CMK (cell line): ENCODE data around the gene DGKI.

Experiments
- DNase-seq: peaks from one replicate; pipeline ENCODE4 v3.0.0-alpha.2; 2010; ENCODE audit warnings: low read depth

The DGKI gene

DNA sequence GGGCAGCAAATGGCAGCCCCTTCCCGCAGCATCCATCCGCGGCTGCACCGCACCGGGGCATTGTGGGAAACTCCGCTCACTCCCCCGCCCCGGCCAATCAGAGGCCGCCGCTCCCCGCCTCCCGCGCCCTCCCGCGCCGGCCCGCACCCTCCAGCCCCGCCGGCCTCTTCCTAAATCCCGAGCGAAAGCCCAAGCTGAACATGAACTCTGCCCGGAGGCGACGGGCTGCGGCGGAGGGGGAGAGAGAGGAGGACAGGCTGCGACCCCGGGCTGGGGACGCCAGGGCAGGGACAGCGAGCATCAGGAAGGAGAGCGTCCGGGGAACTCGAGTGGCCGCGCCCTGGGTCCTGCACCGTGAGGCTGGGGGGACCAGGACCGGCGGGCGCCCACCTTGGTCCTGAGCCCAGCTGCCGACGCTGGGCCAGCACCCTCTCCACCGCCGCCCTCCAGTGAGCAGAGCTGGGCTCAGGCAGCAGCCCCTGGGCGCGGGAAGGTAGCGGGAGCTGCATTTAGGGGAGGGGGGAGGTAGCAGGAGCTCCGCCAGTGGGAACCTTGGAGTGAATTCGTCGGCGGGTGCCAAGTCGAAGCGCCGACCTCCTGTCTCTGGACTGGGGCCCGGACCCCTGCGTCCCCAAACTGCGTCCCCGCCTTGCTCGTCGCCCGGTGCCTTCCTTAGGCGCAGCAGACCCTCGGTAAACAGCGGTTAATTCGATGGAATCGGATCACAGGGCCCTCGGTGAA lies at the start of gene DGKI:
TSS of gene DGKI (minus strand) at position 148 of the 741 bp plus-strand sequence.
- DNase-seq, result no peak

DNA sequence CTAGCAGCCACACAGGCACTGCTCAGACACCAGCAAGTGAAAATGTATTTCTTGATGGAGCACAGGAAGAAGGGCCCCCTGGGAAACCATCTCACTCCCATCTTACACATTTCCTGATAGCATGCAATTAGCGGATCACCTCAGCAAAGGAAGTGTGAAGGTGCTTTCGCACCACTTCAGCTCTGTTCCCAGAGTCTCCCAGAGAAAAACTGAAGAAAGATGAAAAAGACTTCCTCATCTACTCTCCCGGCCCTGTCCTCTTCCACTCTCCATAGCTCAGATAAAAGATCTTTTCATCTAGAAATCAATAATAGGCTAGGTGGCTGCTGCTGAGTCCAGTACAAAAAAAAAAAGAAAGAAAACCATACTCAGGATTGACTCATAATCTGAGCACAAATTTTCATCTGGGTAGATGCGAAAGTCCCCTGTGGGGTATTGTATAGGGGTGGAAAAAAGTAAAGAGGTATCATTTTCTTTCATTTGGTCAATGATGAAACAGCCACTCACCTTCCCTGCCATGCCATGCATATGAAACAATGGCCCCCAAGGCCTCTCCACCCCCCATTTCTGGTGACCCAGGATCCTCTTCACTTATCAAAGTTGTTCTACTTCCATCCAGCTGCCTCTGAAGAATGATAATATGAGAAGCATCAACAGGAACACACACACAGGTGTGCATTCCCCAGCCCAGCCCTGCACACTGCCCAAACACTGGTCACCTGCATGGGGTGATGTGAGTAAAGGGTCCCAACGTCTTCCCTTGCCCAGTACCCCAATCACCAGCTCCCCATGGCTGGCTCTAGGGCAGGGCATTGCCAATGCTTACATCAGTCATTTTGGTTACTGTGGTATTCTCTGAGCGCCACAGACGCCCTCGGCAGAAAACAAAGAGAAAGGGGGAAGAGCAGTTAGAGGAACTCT lies 48.8 kb upstream of the DGKI start:
- no peak for DNase-seq

DNA sequence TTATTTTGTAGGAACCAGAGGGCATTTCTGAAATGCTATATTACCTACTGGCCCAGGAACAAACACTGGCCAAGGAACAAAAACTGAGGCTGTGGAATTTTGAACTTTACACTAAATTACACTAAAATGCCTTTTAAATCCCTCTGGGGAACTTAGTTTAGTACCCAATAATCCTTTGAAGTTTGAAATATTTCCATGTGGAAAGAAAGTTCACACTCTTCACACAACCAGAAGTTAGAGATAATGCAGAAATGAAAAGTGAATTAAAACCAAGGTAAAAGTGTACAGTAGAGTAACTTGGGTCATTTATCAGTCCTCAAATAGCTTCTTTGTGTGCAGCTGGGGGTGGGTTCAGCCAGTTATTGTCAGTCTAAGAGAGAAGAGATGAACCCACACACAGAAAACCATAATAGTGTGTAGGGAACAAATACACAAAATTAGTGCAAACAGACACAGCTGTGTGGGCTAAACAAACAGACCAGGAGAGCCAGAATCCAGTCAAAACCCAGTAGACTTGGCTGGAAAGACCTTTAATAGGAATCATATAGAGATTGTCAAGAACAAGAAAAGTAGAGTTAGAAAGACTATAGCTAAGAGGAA lies 46.5 kb upstream of the DGKI start:
- no peak for DNase-seq

DNA sequence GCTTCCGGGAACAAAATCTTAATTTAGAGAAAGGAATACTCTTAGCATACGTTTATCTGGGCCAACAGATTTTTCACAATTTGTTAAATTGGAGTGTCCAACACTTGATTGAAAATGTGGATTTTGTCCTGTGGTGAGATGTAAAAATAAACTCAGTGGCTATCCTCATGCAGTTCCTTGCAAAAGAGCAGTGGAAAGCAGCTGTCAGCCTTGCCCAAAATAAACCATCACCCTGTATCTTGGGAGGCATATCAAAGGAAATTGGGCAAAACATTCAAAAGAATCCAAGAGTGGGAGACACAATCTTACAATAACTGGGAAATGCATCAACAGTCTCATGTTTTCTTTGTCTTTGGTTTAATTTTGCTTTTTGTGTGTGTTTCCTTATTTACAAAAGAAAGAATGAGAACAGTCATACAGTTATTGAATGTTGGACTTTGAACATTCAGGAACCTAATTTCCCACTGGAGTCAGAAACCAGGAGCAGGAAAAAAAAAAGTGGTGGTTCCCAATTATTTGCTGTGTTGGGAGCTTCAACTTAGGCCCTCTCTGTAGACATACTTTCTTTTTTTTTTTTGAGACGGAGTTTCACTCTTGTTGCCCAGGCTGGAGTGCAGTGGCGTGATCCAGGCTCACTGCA lies 44.4 kb upstream of the DGKI start:
- no peak for DNase-seq

DNA sequence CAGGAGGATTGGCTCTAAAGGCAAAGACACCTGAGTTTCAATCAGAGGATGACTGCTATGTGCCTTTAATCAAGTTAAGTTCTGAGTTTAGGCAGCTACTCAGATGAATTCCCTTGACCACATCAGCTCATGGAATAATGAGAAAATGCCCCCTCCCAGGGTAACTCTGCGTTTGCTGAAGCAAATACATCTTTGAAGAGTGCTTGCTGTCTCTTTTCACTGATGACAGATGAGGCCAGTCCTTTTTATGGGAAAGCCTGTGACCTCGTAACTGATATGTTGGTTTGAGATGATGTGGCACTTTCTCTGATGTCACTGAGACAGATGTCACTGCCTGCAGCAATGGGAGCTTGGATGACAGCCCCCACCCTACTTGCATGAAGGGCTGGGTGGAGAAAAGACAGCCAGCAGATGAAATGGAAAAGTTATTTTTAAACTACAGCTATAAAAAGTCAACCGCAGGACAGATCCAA lies 43.7 kb upstream of the DGKI start:
- no peak for DNase-seq

DNA sequence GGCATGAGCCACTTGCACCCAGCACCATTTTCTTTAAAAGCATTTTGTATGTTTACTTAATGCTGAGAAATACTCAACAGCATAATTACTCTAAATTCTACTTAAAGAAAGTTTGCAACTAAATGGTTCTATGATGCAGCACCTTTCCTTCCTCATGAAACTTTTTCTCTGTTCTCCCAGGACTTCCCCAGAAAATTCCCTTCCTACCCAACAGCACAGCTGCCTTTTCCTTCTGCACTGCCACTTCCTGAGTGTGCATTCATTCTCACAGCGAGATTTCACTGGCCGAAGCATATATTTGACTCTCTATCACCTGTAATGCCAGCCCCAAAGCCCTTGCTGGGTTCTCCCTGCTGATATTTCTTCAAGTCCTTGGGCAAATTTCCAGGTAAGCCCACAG lies 41.5 kb upstream of the DGKI start:
- DNase-seq, result no peak

DNA sequence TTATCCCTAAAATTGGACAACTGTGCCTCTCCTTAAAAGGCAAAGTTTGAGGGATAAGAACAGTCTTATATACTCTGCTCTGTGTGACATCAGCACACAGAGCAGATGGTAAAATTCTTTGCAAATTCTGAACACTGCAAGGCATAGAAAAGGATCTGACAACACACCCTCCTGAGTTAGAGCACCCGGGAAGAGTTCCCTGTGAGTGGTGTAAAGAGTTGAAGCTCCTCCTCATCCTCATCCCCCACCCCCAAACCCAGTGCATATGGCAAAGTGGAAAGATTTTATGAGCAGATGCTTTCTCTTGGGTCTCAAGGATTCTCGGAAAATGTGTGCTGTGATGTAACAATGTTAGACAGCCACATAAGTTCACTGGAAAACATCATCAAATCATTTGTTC lies 40.0 kb upstream of the DGKI start:
- no peak for DNase-seq

DNA sequence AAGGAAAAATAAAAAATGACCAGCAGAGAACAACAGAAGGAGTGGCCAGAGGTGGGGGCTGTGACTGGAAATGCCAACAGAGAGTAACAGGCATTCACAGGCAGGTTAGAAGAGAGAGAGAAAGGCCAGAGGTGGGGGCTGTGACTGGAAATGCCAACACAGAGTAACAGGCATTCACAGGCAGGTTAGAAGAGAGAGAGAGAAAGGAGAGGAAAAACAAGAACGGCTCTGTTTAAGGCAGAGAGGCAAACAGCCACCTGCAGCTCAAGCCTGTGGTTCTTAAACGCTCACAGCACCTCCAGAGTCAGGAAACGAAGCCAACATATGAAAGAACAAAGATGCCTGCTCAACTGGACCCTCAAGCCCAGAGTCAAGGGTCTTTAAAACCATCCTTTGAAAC lies 39.5 kb upstream of the DGKI start:
- DNase-seq, result no peak

DNA sequence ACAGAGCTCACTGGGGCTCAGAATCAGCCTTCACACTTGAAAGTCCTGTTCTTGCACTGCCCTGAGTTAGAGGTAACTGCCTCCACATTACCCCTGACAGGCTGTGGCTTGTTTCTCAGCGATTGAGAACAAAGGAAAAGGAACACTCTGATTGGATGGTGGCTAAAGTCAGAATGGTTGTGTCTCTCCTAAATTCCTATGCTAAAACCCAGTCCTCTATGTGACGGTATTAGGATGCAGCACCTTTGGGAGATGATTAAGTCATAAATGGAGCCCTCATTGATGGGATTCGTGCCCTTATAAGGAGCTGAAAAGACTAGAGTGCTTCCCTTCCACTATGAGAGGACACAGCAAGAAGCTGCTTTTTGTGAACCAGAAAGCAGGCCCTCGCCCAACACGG lies 38.9 kb upstream of the DGKI start:
- DNase-seq, result no peak

DNA sequence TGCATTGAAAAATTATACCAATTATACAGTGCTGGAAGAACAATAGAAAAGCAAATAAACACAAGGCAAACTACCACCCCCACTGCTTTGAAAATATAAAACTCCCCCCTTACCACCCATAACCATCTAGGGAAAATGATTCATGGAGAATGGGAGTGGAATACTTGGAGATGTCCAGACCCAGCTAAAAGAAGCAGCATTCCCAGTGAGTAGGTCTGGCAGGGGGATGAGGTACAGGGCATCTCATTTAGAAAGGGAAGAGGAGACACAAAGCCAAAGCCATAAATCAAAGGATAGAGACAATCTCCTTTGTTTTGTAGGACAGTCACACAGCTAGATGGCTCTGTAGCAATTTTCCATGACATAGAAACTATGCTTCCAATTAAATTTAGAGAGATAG lies 36.0 kb upstream of the DGKI start:
- DNase-seq, result no peak

DNA sequence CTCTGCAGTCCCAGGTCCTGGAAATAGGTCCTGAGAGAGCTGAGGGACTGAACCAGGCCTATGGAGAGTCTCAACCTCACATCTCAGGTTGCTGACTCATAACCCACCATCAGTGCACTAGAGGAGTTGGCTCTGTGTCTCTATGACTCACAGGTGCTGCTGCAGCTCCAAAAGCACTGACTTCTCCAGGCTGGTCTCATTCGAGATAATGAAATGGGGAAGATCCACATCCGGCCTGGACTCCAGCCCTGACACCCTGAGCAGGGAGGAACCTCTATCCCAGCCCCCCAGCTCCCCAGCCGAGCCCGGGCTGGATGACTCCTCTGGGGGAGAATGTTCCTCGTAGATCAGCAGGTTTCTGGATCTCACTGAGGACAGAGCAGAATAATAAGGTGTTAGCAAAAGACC lies 35.5 kb upstream of the DGKI start:
- no peak for DNase-seq

DNA sequence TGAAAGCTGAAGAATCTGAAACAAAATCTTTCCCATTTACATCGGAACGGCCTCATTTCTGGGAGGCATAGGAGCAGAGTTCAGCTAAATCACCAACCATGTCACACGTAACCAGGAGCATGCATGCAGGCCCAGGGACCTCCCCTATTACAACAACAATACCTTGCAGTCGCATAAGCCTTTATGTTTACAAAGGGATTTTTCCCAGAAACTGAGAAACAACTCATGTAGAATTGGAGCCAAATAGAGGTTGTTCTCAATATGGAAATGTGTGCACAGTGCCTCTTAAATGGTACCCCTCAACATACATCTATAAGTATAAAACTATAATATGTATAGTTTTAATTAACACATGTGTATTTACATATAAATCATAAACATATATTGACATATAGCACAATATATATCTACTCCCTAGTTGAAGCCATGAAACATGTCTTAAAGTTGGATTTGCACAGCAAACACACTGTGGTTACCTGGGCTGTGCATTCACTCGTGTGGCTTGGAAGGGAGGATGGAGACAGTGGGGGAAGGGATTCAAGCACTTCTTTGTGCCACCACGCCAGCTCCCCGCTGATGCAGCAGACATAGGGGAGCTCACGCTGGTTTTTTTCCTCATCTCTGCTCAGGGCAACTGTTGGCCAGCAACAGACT lies 35.0 kb upstream of the DGKI start:
- no peak for DNase-seq

DNA sequence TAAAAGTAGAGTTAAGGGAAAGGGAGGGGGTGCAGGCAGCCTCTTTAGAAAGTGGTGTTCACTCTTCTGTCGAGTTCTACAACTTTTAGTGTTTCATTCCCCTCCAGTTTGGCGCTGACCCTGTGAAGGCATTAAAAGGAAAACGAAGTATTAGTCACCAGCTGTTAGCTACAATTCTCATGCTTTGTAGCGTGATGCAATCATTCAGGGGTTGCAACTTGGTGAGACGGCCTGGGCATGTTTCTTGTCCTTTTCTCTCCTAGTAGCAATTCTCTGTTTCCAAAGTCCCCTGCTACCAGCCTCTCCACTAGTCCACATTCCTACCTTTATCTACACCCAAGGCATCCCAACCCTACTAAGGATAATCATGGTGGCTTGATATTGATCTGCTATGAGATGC lies 33.7 kb upstream of the DGKI start:
- no peak for DNase-seq

DNA sequence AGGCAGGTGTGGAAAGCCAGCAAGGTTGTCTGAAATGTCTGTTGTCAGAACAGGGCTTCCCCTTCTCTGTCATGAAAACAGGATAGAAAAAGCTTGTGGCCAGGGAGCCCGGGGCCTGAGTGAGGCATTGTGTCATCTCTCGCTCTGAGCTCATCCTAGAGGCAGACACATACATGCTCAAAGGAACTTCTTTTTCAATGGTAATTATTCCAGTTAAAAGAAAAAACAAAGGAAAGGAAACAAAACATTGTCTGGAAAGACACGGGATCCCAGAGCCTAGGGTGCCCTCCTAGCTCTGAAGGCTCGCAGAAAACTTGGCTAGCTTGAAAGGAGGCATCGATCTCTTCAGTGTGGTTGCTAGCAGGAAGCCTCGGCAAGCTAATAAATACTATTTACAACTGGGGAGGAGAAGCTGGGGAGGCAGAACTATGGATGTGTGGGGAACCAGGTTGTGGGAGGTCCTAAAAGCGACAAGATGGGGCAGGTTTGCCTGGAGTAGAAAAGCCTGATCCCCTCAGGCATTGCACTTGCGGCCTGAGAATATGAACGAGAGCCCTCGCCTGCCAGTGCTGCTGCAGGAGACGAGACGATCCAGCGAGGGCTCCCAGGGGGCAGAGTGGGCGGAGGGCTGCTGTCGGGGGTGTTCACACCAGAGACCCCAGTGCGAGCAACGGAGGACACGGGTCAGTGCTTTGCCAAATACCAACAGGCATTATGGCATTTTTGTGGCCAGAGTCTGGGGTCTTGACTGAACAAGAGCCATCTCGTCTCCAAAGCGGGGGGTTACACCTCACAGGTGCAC lies 32.8 kb upstream of the DGKI start:
- DNase-seq, result no peak

DNA sequence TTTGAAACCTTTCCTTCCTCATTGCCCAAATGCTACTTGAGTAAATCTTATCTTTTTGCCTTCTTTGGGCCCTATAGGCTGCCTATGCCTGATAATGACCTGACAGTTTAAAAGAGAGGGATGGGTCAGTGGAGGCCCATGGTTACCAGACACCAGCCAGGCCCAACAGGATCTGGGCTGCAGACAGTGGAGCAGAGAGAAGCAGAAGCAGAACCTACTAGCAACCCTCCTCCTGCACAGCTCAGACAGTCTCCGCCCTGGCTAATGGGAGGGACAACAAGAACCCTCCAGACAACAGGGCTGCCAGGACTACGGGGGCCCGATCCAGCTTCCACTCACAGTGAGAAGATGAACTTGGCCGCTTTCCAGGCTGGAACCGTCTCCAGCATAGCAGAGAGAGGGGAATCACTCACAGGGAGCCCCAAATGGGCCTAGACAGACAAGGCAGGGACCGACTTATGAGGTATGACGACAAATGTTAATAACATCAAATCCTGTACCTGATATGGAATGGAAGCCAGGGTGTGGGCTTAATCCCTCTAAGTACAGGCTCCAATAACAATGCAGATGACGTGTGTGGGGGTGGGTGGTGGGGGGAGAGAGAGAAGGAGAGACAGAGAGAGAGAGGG lies 31.7 kb upstream of the DGKI start:
- peak; percentile 17 for DNase-seq

DNA sequence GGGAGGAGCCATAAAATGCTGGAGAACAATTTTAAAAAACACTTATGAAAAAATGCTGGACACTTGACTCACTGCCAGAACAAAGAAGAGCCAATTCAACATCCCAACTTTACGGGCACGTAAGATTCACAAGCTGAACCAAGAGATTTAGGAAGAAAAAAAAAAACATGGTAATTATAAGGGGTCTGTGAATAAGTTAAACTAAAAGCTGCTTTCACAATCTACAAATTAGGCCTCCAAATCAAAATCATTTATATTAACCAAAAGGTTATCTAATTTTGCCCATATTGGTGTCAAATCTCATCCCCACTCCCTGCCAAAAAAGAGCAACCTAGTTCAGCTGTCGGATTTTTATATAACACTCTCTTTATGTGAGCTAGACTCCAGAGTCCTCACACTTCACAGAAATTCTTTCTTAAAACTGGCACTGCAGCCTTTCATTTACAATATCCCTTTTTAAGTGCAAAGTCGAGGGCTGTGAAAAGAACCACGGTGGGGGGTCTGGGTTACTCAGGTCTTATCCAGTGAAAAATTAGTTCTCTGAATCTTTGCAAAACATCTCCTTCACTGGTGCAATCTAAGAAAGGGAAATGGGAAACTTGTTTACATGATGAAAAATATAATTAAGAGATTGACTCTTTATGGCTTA lies 30.4 kb upstream of the DGKI start:
- DNase-seq, result no peak

DNA sequence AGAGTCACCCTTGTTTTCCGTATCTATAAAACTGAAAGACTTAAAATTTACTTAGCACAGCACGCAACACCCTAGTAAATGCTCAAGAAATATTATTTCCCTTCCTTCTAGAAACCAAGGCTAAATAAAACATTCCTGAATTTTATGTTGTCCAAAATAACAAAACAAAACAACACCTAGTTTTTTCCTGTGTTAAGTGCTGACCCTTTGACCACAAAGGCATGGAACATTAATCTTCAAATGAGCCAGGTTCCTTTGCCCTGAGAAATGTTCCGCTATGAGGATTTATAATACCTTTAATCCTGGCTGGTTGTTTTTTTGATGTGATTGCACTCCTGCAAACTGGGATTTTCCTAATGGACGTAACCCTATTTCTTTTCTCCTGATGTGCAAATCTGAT lies 29.0 kb upstream of the DGKI start:
- DNase-seq, result no peak

DNA sequence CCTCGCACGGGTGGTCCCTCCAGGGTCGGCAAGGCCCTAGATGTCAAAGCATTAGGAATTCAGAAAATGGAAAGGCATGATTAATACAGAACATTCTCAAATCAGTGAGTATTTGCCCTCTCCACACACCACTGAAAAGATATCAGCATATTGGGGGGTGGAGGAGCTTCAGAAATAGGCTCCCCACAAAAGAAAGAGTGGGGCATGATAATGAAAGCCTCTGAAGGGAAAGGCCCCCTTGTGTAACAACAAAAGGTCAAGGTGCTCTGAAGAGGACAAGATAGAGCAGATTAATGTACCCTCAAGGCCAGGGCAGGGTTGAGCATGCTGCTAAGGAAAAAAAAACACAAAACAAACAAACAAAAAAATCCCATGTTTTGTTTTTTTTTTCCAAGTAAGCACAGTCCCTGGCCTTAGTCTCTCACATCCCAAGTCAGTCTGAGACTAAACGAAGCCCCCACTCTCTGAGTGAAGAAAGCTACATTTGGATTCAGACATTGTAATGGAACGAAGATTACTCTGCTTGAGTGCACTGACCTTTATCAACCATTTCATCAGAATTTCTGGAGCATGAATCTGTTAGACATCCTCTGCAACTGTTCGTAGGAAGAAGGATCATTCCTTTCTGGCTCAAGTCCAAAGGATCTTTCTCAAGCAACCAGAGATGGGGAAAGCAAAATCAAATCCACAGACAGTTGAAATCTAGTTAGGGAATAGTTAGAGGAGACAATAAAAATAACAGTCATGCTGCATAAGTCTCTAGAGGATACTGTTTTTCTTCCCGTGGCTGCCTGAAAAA lies 27.4 kb upstream of the DGKI start:
- no peak for DNase-seq

DNA sequence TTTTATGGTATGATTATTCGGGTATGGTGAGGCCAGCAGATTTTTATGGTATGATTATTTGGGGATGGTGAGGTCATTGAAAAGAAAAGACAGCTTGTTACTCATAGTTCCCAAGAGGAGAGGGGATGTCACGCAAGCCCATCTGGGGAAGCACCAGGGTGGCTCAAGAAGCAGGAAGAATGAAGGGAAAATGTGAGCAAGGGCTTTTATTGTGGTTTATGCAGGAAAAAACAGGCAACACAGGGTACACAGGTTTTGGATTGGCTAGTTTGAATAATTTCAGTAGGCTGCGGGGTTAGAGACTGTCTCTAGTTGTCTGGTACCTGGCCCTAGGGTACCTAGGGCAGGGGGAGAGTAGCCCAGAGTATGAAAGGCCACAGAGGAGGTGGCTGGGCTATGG lies 26.8 kb upstream of the DGKI start:
- DNase-seq, result no peak
